Activated naive CD4-positive, alpha-beta T cell treated with anti-CD3 and anti-CD28 coated beads, Interleukin-2, amount 50 U/mL, for 24 hours (primary cell): ENCODE results near the gene CUX1.
"Not testable (repeated sequence)": the region's sequence is repeated elsewhere in the genome, so short reads cannot be mapped to it uniquely, and the experiment has no call there.

Experiments
- H3K27ac Mint-ChIP-seq: one replicate; pipeline ENCODE4 v1.8.0; 2021; ENCODE audit warnings: mild to moderate bottlenecking, mixed read lengths
- H3K27me3 Mint-ChIP-seq: one replicate; pipeline ENCODE4 v1.8.0; 2021; ENCODE audit warnings: mixed read lengths
- H3K36me3 Mint-ChIP-seq: one replicate; pipeline ENCODE4 v1.8.0; 2021; ENCODE audit warnings: mixed read lengths
- H3K4me1 Mint-ChIP-seq: one replicate; pipeline ENCODE4 v1.8.0; 2021; ENCODE audit warnings: mixed read lengths
- H3K4me3 Mint-ChIP-seq: one replicate; pipeline ENCODE4 v1.8.0; 2021; ENCODE audit warnings: mild to moderate bottlenecking, mixed read lengths
- H3K9me3 Mint-ChIP-seq: one replicate; pipeline ENCODE4 v1.8.0; 2021; ENCODE audit warnings: mixed read lengths

CUX1 gene

GRCh38 chr7:102142433-102142832 lies 325.0 kb downstream of the CUX1 start:
- not testable (repeated sequence) for H3K36me3 Mint-ChIP-seq, H3K4me3 Mint-ChIP-seq, H3K27ac Mint-ChIP-seq, H3K9me3 Mint-ChIP-seq, H3K27me3 Mint-ChIP-seq, H3K4me1 Mint-ChIP-seq

- Mint-ChIP-seq H3K36me3 (peaks cover 3% of the 10 kb centered on the region), H3K9me3 (no peaks in the 10 kb centered on the region), H3K27me3 (no peaks in the 10 kb centered on the region), H3K27ac (no peak overlapping the region), H3K4me1 (peaks cover 3% of the 10 kb centered on the region), H3K4me3 (no peak overlapping the region)
These were observed 328.7 kb downstream of the CUX1 start for GRCh38 chr7:102146122-102146521.

- no peaks in the 10 kb centered on the region for H3K9me3 Mint-ChIP-seq
- H3K36me3 Mint-ChIP-seq, result peaks cover 3% of the 10 kb centered on the region
- no peaks in the 10 kb centered on the region for H3K27me3 Mint-ChIP-seq
- no peak overlapping the region for H3K4me3 Mint-ChIP-seq
- H3K27ac Mint-ChIP-seq, result no peak overlapping the region
- no peaks in the 10 kb centered on the region for H3K4me1 Mint-ChIP-seq
These were observed 329.6 kb downstream of the CUX1 start for GRCh38 chr7:102147008-102147407.

GRCh38 chr7:102148799-102149198 lies 331.4 kb downstream of the CUX1 start:
- Mint-ChIP-seq H3K4me3 (no peak overlapping the region), H3K4me1 (no peaks in the 10 kb centered on the region), H3K9me3 (no peaks in the 10 kb centered on the region), H3K27me3 (no peaks in the 10 kb centered on the region), H3K27ac (no peak overlapping the region), H3K36me3 (peaks cover 7% of the 10 kb centered on the region)

GRCh38 chr7:102149416-102149815 lies 332.0 kb downstream of the CUX1 start:
- Mint-ChIP-seq H3K4me3 (no peak overlapping the region), H3K4me1 (no peaks in the 10 kb centered on the region), H3K27ac (no peak overlapping the region), H3K27me3 (no peaks in the 10 kb centered on the region), H3K36me3 (peaks cover 7% of the 10 kb centered on the region), H3K9me3 (no peaks in the 10 kb centered on the region)

- H3K4me1 Mint-ChIP-seq, result no peaks in the 10 kb centered on the region
- no peak overlapping the region for H3K4me3 Mint-ChIP-seq
- H3K27ac Mint-ChIP-seq, result no peak overlapping the region
These were observed 332.8 kb downstream of the CUX1 start for GRCh38 chr7:102150266-102150665.

GRCh38 chr7:102152672-102153598 lies 335.5 kb downstream of the CUX1 start:
- no peak overlapping the region for H3K4me3 Mint-ChIP-seq
- no peaks in the 10 kb centered on the region for H3K27me3 Mint-ChIP-seq
- H3K27ac Mint-ChIP-seq, result no peak overlapping the region
- H3K36me3 Mint-ChIP-seq, result peaks cover 7% of the 10 kb centered on the region
- no peaks in the 10 kb centered on the region for H3K9me3 Mint-ChIP-seq
- H3K4me1 Mint-ChIP-seq, result no peaks in the 10 kb centered on the region

More at GRCh38 chr7:102150266-102150665, 332.8 kb downstream of the CUX1 start:
- Mint-ChIP-seq H3K36me3 (peaks cover 6% of the 10 kb centered on the region), H3K9me3 (no peaks in the 10 kb centered on the region), H3K27me3 (no peaks in the 10 kb centered on the region)

GRCh38 chr7:102153599-102153946 lies 336.1 kb downstream of the CUX1 start:
- Mint-ChIP-seq H3K27ac (no peak overlapping the region), H3K4me1 (no peaks in the 10 kb centered on the region), H3K27me3 (no peaks in the 10 kb centered on the region), H3K4me3 (no peak overlapping the region), H3K36me3 (peaks cover 12% of the 10 kb centered on the region), H3K9me3 (no peaks in the 10 kb centered on the region)

GRCh38 chr7:102154425-102154824 lies 337.0 kb downstream of the CUX1 start:
- no peaks in the 10 kb centered on the region for H3K4me1 Mint-ChIP-seq

GRCh38 chr7:102155821-102156441 lies 338.5 kb downstream of the CUX1 start:
- no peaks in the 10 kb centered on the region for H3K27me3 Mint-ChIP-seq

More at GRCh38 chr7:102154425-102154824, 337.0 kb downstream of the CUX1 start:
- Mint-ChIP-seq H3K9me3 (no peaks in the 10 kb centered on the region), H3K27ac (peak overlapping the region; percentile 51), H3K4me3 (no peak overlapping the region), H3K27me3 (no peaks in the 10 kb centered on the region), H3K36me3 (peaks cover 12% of the 10 kb centered on the region)

GRCh38 chr7:102156867-102157266 lies 339.4 kb downstream of the CUX1 start:
- H3K4me1 Mint-ChIP-seq, result no peaks in the 10 kb centered on the region
- no peaks in the 10 kb centered on the region for H3K27me3 Mint-ChIP-seq
- H3K9me3 Mint-ChIP-seq, result no peaks in the 10 kb centered on the region
- H3K4me3 Mint-ChIP-seq, result no peak overlapping the region
- no peak overlapping the region for H3K27ac Mint-ChIP-seq
- peaks cover 12% of the 10 kb centered on the region for H3K36me3 Mint-ChIP-seq

More at GRCh38 chr7:102155821-102156441, 338.5 kb downstream of the CUX1 start:
- H3K4me1 Mint-ChIP-seq, result no peaks in the 10 kb centered on the region
- no peaks in the 10 kb centered on the region for H3K9me3 Mint-ChIP-seq
- H3K36me3 Mint-ChIP-seq, result peaks cover 12% of the 10 kb centered on the region
- no peak overlapping the region for H3K27ac Mint-ChIP-seq
- H3K4me3 Mint-ChIP-seq, result no peak overlapping the region

- no peaks in the 10 kb centered on the region for H3K27me3 Mint-ChIP-seq
- H3K4me1 Mint-ChIP-seq, result no peaks in the 10 kb centered on the region
- H3K4me3 Mint-ChIP-seq, result no peak overlapping the region
- H3K36me3 Mint-ChIP-seq, result peaks cover 3% of the 10 kb centered on the region
- no peak overlapping the region for H3K27ac Mint-ChIP-seq
- H3K9me3 Mint-ChIP-seq, result no peaks in the 10 kb centered on the region
These were observed 347.7 kb downstream of the CUX1 start for GRCh38 chr7:102165136-102165535.

- Mint-ChIP-seq H3K27ac (no peak overlapping the region), H3K36me3 (peaks cover 4% of the 10 kb centered on the region), H3K4me3 (no peak overlapping the region), H3K9me3 (no peaks in the 10 kb centered on the region), H3K27me3 (no peaks in the 10 kb centered on the region), H3K4me1 (no peaks in the 10 kb centered on the region)
These were observed 349.8 kb downstream of the CUX1 start for GRCh38 chr7:102167254-102167653.

GRCh38 chr7:102169651-102170392 lies 352.4 kb downstream of the CUX1 start:
- no peaks in the 10 kb centered on the region for H3K27me3 Mint-ChIP-seq
- no peaks in the 10 kb centered on the region for H3K9me3 Mint-ChIP-seq
- no peaks in the 10 kb centered on the region for H3K4me1 Mint-ChIP-seq
- H3K4me3 Mint-ChIP-seq, result no peak overlapping the region
- peaks cover 1% of the 10 kb centered on the region for H3K36me3 Mint-ChIP-seq
- H3K27ac Mint-ChIP-seq, result no peak overlapping the region

- Mint-ChIP-seq H3K27ac (no peak overlapping the region), H3K4me3 (no peak overlapping the region), H3K4me1 (no peaks in the 10 kb centered on the region), H3K9me3 (no peaks in the 10 kb centered on the region), H3K36me3 (peaks cover 1% of the 10 kb centered on the region), H3K27me3 (no peaks in the 10 kb centered on the region)
These were observed 353.1 kb downstream of the CUX1 start for GRCh38 chr7:102170393-102170970.
